ENCODE results near the gene CDX2. TPM values are rescaled to one million over a fixed set of nuclear protein-coding genes. Genes with fewer than 3 reads are reported as not detected.

Gene CDX2, protein sequence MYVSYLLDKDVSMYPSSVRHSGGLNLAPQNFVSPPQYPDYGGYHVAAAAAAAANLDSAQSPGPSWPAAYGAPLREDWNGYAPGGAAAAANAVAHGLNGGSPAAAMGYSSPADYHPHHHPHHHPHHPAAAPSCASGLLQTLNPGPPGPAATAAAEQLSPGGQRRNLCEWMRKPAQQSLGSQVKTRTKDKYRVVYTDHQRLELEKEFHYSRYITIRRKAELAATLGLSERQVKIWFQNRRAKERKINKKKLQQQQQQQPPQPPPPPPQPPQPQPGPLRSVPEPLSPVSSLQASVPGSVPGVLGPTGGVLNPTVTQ
- total RNA-seq (ENCODE audit: low replicate concordance) = 11.3 and 31.8 TPM in 2 replicates
- long read RNA-seq, full-length matches to known transcripts = 13 of 21 reads
- long read RNA-seq, partial matches to known transcripts = 0 of 21 reads
- long read RNA-seq, other reads (novel, unspliced or antisense) = 8 of 21 reads

DNA sequence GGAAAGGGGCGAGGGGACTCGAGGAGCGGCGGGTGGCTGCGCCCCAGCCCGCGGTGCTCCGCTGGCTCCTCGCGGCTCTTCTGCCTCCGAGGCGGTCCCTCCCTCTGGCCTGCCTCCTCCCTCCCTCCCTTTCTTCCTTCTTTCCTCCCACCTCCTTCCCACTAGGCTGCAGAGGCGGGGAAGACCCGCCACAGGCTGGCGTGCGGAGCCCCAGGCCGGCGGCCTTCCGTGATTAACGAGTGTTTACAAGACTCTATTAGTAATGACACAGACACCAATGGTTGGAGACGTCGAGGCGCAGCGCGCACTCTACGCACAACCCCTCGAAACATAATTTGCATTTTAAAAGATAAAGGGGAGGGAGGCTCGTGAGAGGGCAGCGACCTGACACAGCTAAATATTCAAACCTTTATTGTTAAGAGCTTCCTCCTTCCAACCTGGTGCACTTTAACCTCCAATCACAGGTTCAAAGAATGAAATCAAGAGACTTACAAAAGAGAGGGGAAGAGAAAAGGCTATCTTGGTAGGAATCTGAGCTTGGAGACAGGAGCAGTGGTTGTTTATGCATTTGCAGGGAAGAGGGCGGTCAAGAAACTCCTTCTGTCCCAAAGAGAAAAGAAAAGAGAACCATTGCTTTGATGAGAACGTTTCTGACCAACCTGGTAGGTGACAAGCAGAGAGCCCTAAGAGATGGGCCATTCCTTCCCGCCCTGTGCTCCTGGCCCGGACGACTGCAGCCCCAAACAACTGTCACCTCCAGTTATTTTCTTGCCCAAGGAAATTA is at the start of gene CDX2:
TSS of gene CDX2 (minus strand) at position 234 of the 784 bp plus-strand sequence. CDS start 309 bp downstream, outside the sequence.
- Mint-ChIP-seq H3K27me3 (peaks cover 98% of the 10 kb centered on the region), H3K9me3 (no peaks in the 10 kb centered on the region), H3K27ac (peak within 1 kb of the TSS; percentile 76), H3K4me3 (peak within 1 kb of the TSS; percentile 78), H3K36me3 (no peaks in the 10 kb centered on the region), H3K4me1 (ENCODE audit: unreplicated experiment) (peaks cover 10% of the 10 kb centered on the region)
- TF ChIP-seq, protein P1, sequence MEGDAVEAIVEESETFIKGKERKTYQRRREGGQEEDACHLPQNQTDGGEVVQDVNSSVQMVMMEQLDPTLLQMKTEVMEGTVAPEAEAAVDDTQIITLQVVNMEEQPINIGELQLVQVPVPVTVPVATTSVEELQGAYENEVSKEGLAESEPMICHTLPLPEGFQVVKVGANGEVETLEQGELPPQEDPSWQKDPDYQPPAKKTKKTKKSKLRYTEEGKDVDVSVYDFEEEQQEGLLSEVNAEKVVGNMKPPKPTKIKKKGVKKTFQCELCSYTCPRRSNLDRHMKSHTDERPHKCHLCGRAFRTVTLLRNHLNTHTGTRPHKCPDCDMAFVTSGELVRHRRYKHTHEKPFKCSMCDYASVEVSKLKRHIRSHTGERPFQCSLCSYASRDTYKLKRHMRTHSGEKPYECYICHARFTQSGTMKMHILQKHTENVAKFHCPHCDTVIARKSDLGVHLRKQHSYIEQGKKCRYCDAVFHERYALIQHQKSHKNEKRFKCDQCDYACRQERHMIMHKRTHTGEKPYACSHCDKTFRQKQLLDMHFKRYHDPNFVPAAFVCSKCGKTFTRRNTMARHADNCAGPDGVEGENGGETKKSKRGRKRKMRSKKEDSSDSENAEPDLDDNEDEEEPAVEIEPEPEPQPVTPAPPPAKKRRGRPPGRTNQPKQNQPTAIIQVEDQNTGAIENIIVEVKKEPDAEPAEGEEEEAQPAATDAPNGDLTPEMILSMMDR (conservative IDR thresholded peaks at IDR 0.05) = no peak
- DNase-seq (ENCODE audit: extremely low spot score, unreplicated experiment) = peak; percentile 62

DNA sequence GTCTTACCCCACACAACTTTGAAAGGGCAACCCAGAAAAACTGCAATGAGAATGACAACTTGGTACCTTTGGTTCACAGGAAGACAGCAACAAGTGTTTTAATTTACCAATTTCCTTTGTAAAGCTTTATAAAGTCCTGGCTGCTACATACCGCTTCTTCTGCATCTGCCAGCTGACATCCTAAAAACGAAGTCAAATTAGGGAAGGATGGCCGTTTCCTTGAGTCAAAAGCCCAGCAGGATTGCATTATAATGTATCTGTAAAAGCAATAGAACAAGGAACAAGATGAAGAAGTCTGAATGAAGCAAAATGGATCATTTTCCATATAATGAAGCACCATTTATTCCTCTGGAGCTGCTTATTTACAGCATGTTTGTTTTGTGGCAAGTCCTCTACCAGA is 45.2 kb upstream of the CDX2 start:
- H3K9me3 Mint-ChIP-seq = no peaks in the 10 kb centered on the region
- no peak for DNase-seq (ENCODE audit: extremely low spot score, unreplicated experiment)
- TF ChIP-seq, protein P1 (conservative IDR thresholded peaks at IDR 0.05) = no peak
- no peaks in the 10 kb centered on the region for H3K36me3 Mint-ChIP-seq
- H3K4me1 Mint-ChIP-seq (ENCODE audit: unreplicated experiment) = no peaks in the 10 kb centered on the region
- no peak overlapping the region for H3K4me3 Mint-ChIP-seq
- peaks cover 32% of the 10 kb centered on the region for H3K27me3 Mint-ChIP-seq
- H3K27ac Mint-ChIP-seq = no peak overlapping the region

DNA sequence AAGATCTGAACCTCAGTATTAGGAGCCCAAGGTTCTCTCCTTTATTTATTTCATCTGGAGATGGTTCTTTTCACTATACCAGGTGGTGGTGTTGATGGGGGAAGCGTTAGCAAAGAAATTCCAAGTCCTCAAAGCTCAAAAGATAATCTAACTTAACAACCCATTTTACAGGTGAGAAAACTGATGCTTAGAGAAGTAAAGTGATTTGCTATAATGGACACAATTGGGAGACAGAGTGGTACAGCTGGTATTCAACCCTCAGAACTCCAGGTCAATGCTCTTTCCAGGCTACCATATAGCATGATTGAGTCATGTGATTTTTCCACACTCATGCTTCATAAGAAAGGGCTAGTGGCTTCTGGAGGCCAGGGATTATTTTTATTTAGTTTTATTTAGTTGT is 44.4 kb upstream of the CDX2 start:
- no peaks in the 10 kb centered on the region for H3K36me3 Mint-ChIP-seq

DNA sequence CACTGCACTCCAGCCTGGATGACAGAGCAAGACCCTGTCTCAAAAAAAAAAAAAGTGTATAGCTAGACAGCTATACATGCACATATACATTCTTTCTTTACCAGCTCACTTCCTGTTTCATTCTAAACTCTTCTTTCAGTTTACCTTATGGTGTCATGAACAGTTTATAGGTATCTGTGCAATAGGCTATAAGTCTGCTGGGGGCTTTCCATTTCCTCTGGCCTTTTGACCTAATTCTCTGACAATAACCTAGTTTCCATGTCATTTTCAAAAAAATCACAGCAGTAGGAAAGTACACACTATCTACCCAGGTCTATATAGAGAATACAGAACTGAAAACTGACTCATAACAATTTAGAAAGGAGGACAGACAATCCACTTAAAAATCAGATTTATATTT is 43.8 kb upstream of the CDX2 start:
- TF ChIP-seq, protein P1 (conservative IDR thresholded peaks at IDR 0.05) = no peak
- Mint-ChIP-seq H3K27ac (no peak overlapping the region), H3K9me3 (no peaks in the 10 kb centered on the region), H3K27me3 (peaks cover 31% of the 10 kb centered on the region), H3K4me3 (no peak overlapping the region), H3K36me3 (no peaks in the 10 kb centered on the region), H3K4me1 (ENCODE audit: unreplicated experiment) (no peaks in the 10 kb centered on the region)
- DNase-seq (ENCODE audit: extremely low spot score, unreplicated experiment) = no peak

More for the DNA sequence above, 44.4 kb upstream of the CDX2 start:
- H3K9me3 Mint-ChIP-seq = no peaks in the 10 kb centered on the region
- DNase-seq (ENCODE audit: extremely low spot score, unreplicated experiment) = no peak
- H3K4me1 Mint-ChIP-seq (ENCODE audit: unreplicated experiment) = no peaks in the 10 kb centered on the region
- H3K27me3 Mint-ChIP-seq = peaks cover 34% of the 10 kb centered on the region
- no peak overlapping the region for H3K4me3 Mint-ChIP-seq
- TF ChIP-seq, protein P1 (conservative IDR thresholded peaks at IDR 0.05) = no peak
- no peak overlapping the region for H3K27ac Mint-ChIP-seq

DNA sequence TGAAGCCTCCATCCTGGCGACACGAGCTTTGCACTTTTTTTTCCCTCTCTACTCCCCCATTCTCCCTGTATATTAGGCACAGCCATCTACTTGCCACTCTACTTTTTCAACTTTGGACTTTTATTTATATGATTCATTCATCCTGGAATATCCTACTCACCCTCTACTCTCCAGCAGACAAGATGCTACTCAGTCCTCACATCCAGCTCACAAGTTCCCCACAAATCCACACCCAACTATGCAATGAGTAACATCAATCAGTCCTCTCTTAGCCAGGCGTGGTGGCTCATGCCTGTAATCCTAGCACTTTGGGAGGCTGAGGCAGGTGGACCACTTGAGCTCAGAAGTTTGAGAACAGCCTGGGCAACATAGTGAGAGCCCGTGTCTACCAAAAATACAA is 43.3 kb upstream of the CDX2 start:
- H3K36me3 Mint-ChIP-seq = no peaks in the 10 kb centered on the region
- H3K4me3 Mint-ChIP-seq = no peak overlapping the region

More for the DNA sequence above, 43.3 kb upstream of the CDX2 start:
- DNase-seq (ENCODE audit: extremely low spot score, unreplicated experiment) = no peak
- TF ChIP-seq, protein P1 (conservative IDR thresholded peaks at IDR 0.05) = no peak
- H3K9me3 Mint-ChIP-seq = no peaks in the 10 kb centered on the region
- no peak overlapping the region for H3K27ac Mint-ChIP-seq
- no peaks in the 10 kb centered on the region for H3K4me1 Mint-ChIP-seq (ENCODE audit: unreplicated experiment)
- peaks cover 33% of the 10 kb centered on the region for H3K27me3 Mint-ChIP-seq

Measured in type B pancreatic cell (in vitro differentiated cells).